HEK293 (cell line): ENCODE measurements around the gene OR6B3.

Source experiments
- CTCF ChIA-PET: fragments of 350-600 bp; formaldehyde crosslinking; extraction: SDS; loops from one replicate; lab custom pipeline; 2021; ENCODE audit warnings: antibody characterized with exemption; lab: Yijun Ruan, JAX
- POLR2A ChIA-PET: fragments of 300-600 bp; formaldehyde crosslinking; extraction: SDS; loops from one replicate; lab custom pipeline; 2020; ENCODE audit warnings: antibody characterized with exemption, inconsistent platforms; lab: Yijun Ruan, JAX
- H3K27ac ChIP-seq: fragments of 200-500 bp; sonication (Bioruptor generic); 2 replicates; pipeline ENCODE4 v1.5.1; 2014; ENCODE audit warnings: low read depth, low read length, control low read depth, inconsistent platforms; ENCODE audit errors: extremely low read depth
- H3K36me3 ChIP-seq, 2 experiments: fragments of 200-500 bp in 1 of 2; sonication (Bioruptor generic) in 1 of 2; 1 replicate in 1 of 2; 2 replicates in 1 of 2; pipeline ENCODE4 v1.5.1; 2014 to 2017; ENCODE audit warnings: inconsistent platforms in 2 of 2, low read length in 2 of 2; ENCODE audit not compliant: control insufficient read depth in 2 of 2, insufficient read depth in 1 of 2
- H3K4me1 ChIP-seq: fragments of 200-500 bp; sonication (Bioruptor generic); 2 replicates; pipeline ENCODE4 v1.5.1; 2014; ENCODE audit warnings: mild to moderate bottlenecking, low read length, inconsistent platforms; ENCODE audit not compliant: control insufficient read depth, insufficient read depth
- H3K4me3 ChIP-seq: 2 replicates; pipeline ENCODE4 v1.5.1; 2011; ENCODE audit warnings: low read depth, mild to moderate bottlenecking, control low read depth, low read length, moderate library complexity
- H3K9me3 ChIP-seq: fragments of 200-500 bp; sonication (Bioruptor generic); 2 replicates; pipeline ENCODE4 v1.5.1; 2014; ENCODE audit warnings: low read depth, low read length, inconsistent platforms; ENCODE audit not compliant: control insufficient read depth, insufficient read depth
- GLI4 ChIP-seq: fragments of 450-650 bp; formaldehyde crosslinking; IDR thresholded peaks from 2 replicates; pipeline ENCODE4 v1.5.1; 2016; ENCODE audit warnings: missing biosample characterization, missing genetic modification characterization
- KLF8 ChIP-seq: fragments of 450-650 bp; formaldehyde crosslinking; IDR thresholded peaks from 2 replicates; pipeline ENCODE4 v1.5.1; 2016; ENCODE audit warnings: missing biosample characterization, missing genetic modification characterization
- SETDB1 ChIP-seq: IDR thresholded peaks from one replicate; pipeline ENCODE4 v1.6.1; 2017; ENCODE audit warnings: mild to moderate bottlenecking, low read length, moderate library complexity, mixed read lengths; ENCODE audit not compliant: insufficient read length
- ZNF585B ChIP-seq: fragments of 450-650 bp; formaldehyde crosslinking; IDR thresholded peaks from 2 replicates; pipeline ENCODE4 v1.5.1; 2016; ENCODE audit warnings: missing biosample characterization, missing genetic modification characterization
- ZNF658 ChIP-seq: fragments of 450-650 bp; formaldehyde crosslinking; IDR thresholded peaks from 2 replicates; pipeline ENCODE4; 2016; ENCODE audit warnings: missing biosample characterization, missing genetic modification characterization
- ZNF664 ChIP-seq: fragments of 450-650 bp; formaldehyde crosslinking; IDR thresholded peaks from 2 replicates; pipeline ENCODE4 v1.5.1; 2016; ENCODE audit warnings: missing biosample characterization, missing genetic modification characterization
- ZSCAN16 ChIP-seq: fragments of 450-650 bp; formaldehyde crosslinking; IDR thresholded peaks from 2 replicates; pipeline ENCODE4 v1.5.1; 2016; ENCODE audit warnings: missing biosample characterization, missing genetic modification characterization
- TF ChIP-seq, protein P1 (sequence below): fragments of 450-650 bp; formaldehyde crosslinking; IDR thresholded peaks from 2 replicates; pipeline ENCODE4 v1.5.1; 2016; ENCODE audit warnings: missing biosample characterization, missing genetic modification characterization
- TF ChIP-seq, protein P2 (sequence below): fragments of 450-650 bp; formaldehyde crosslinking; IDR thresholded peaks from 2 replicates; pipeline ENCODE4 v1.5.1; 2016; ENCODE audit warnings: missing biosample characterization, missing genetic modification characterization
- TF ChIP-seq, protein P3 (sequence below): fragments of 450-650 bp; formaldehyde crosslinking; IDR thresholded peaks from 2 replicates; pipeline ENCODE4 v1.5.1; 2016; ENCODE audit warnings: missing biosample characterization, missing genetic modification characterization, low read depth
- TF ChIP-seq, protein P4 (sequence below): fragments of 450-650 bp; formaldehyde crosslinking; IDR thresholded peaks from 2 replicates; pipeline ENCODE4 v1.5.1; 2016; ENCODE audit warnings: missing biosample characterization, missing genetic modification characterization
- TF ChIP-seq, protein P5 (sequence below): fragments of 450-650 bp; formaldehyde crosslinking; IDR thresholded peaks from 2 replicates; pipeline ENCODE4 v1.5.1; 2017; ENCODE audit warnings: missing biosample characterization, missing genetic modification characterization

Gene OR6B3

DNA sequence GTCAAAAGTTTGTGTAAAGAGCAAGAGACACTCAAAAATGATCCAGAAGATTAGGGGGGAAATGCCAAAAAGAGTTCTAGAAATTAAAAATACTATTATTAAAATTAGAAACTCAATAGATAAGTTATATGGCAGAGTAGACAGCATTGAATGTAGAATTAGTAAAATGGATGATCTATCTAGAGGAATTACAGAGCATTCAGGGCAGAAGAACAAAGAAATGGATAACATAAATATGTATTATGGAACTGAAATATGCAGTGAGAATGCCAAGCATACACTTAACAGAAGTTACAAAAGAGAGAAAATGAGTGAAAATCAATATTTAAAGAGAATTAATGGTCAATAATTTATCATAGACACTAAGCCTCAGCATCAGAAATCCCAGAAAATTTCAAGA is 33.2 kb upstream of the OR6B3 start:
- no peak overlapping the region for H3K27ac ChIP-seq
- no peak overlapping the region for H3K4me3 ChIP-seq
- TF ChIP-seq, protein P1, sequence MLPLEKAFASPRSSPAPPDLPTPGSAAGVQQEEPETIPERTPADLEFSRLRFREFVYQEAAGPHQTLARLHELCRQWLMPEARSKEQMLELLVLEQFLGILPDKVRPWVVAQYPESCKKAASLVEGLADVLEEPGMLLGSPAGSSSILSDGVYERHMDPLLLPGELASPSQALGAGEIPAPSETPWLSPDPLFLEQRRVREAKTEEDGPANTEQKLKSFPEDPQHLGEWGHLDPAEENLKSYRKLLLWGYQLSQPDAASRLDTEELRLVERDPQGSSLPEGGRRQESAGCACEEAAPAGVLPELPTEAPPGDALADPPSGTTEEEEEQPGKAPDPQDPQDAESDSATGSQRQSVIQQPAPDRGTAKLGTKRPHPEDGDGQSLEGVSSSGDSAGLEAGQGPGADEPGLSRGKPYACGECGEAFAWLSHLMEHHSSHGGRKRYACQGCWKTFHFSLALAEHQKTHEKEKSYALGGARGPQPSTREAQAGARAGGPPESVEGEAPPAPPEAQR (tag by site-specific recombination) = no peak
- TF ChIP-seq SETDB1 = peak; percentile 73
- CTCF ChIA-PET = interaction anchor here (0.7 kb wide), 1 partner anchor 25 kb away, joined by 4 read pairs; no protein-coding TSS in a partner anchor
- POLR2A ChIA-PET = no interaction called here
- no peaks in the 10 kb centered on the region for H3K4me1 ChIP-seq
- H3K9me3 ChIP-seq = no peaks in the 10 kb centered on the region
- H3K36me3 ChIP-seq = no peaks in the 10 kb centered on the region

DNA sequence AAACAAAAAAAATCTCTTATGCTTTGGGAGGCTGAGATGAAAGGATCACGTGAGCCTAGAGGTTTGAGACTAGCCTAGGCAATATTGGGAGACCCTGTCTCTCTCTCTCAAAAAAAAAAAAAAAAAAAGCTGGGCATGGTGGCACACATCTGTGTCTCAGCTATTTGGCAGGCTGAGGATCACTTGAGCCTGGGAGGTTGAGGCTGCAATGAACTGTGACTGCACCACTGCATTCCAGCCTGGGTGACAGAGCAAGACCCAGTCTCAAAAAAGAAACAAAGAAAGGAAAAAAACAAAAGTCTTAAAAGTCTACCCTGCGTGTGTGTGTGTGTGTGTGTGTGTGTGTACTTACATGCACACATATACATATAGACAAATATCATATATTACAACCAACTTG is 25.3 kb upstream of the OR6B3 start:
- H3K4me3 ChIP-seq = no peak overlapping the region
- ChIA-PET POLR2A (no interaction called here), CTCF (interaction anchor here (0.6 kb wide), 2 partner anchors 26 to 81 kb away, joined by 3 to 4 read pairs; no protein-coding TSS in a partner anchor)
- H3K27ac ChIP-seq = no peak overlapping the region
- H3K9me3 ChIP-seq = no peaks in the 10 kb centered on the region
- no peaks in the 10 kb centered on the region for H3K4me1 ChIP-seq
- H3K36me3 ChIP-seq = no peaks in the 10 kb centered on the region
- TF ChIP-seq, protein P2, sequence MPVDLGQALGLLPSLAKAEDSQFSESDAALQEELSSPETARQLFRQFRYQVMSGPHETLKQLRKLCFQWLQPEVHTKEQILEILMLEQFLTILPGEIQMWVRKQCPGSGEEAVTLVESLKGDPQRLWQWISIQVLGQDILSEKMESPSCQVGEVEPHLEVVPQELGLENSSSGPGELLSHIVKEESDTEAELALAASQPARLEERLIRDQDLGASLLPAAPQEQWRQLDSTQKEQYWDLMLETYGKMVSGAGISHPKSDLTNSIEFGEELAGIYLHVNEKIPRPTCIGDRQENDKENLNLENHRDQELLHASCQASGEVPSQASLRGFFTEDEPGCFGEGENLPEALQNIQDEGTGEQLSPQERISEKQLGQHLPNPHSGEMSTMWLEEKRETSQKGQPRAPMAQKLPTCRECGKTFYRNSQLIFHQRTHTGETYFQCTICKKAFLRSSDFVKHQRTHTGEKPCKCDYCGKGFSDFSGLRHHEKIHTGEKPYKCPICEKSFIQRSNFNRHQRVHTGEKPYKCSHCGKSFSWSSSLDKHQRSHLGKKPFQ (tag by site-specific recombination) = no peak
- TF ChIP-seq, protein P3, sequence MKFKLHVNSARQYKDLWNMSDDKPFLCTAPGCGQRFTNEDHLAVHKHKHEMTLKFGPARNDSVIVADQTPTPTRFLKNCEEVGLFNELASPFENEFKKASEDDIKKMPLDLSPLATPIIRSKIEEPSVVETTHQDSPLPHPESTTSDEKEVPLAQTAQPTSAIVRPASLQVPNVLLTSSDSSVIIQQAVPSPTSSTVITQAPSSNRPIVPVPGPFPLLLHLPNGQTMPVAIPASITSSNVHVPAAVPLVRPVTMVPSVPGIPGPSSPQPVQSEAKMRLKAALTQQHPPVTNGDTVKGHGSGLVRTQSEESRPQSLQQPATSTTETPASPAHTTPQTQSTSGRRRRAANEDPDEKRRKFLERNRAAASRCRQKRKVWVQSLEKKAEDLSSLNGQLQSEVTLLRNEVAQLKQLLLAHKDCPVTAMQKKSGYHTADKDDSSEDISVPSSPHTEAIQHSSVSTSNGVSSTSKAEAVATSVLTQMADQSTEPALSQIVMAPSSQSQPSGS (tag by site-specific recombination) = no peak
- TF ChIP-seq ZNF585B = no peak
- TF ChIP-seq ZSCAN16 (tag by site-specific recombination) = no peak
- no peak for TF ChIP-seq ZNF658 (tag by site-specific recombination)

DNA sequence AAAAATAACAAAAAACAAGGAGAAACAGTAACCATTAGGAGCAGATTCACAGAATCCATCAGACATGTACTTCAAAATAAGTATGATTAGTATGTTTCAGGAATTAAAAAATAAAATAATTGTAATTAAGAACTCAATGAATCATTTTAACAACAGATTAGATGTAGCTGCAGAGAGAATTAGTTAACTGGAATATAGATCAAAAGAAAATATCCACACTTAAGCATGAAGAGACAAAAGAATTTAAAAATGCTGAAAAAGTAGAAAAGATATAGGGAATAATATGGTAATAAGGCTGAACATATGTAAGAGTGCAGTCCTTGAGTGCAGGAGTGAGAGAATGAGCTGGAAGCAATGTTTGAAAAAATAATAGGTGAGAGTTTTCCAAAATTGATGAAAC is 24.1 kb upstream of the OR6B3 start:
- ChIA-PET CTCF (no interaction called here), POLR2A (no interaction called here)
- no peak overlapping the region for H3K4me3 ChIP-seq
- no peak for TF ChIP-seq ZNF664
- TF ChIP-seq, protein P4, sequence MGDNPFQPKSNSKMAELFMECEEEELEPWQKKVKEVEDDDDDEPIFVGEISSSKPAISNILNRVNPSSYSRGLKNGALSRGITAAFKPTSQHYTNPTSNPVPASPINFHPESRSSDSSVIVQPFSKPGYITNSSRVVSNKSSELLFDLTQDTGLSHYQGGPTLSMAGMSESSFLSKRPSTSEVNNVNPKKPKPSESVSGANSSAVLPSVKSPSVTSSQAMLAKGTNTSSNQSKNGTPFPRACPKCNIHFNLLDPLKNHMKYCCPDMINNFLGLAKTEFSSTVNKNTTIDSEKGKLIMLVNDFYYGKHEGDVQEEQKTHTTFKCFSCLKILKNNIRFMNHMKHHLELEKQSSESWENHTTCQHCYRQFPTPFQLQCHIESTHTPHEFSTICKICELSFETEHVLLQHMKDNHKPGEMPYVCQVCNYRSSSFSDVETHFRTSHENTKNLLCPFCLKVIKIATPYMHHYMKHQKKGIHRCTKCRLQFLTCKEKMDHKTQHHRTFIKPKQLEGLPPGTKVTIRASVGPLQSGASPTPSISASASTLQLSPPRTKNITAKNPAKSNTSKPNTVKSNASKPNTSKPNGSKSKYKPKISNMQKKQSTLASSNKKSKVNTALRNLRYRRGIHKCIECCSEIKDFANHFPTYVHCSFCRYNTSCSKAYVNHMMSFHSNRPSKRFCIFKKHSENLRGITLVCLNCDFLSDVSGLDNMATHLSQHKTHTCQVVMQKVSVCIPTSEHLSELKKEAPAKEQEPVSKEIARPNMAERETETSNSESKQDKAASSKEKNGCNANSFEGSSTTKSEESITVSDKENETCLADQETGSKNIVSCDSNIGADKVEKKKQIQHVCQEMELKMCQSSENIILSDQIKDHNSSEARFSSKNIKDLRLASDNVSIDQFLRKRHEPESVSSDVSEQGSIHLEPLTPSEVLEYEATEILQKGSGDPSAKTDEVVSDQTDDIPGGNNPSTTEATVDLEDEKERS (tag by site-specific recombination) = 0 out of 2 replicates have a peak, but pooled peaks have one; percentile 83
- peak; percentile 85 for TF ChIP-seq SETDB1
- no peaks in the 10 kb centered on the region for H3K4me1 ChIP-seq
- no peak overlapping the region for H3K27ac ChIP-seq
- no peaks in the 10 kb centered on the region for H3K9me3 ChIP-seq
- no peaks in the 10 kb centered on the region for H3K36me3 ChIP-seq

DNA sequence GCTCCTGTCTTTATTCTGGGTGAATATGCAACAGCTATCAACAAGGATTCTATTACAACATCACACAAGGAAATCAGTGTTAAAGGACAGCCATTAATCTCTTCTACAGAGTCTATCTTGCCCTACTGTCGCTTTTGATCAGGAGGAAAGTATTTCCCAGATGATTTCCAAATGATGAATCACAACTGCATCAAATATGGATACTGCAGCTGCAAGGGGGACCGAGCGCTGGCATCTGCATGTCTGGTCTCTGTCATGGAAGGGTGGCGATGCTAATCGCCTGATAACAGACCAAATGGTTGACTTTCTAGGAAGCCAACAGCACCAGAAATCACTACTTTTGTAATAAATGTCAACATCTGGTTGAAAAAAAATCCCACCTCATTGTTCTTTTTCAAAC is 21.2 kb upstream of the OR6B3 start:
- ChIA-PET POLR2A (no interaction called here), CTCF (interaction anchor here (0.5 to 3.0 kb wide), 4 partner anchors 13 to 77 kb away, joined by 3 to 8 read pairs (median 3); no protein-coding TSS in a partner anchor)
- Histone ChIP-seq H3K4me1 (no peaks in the 10 kb centered on the region), H3K9me3 (no peaks in the 10 kb centered on the region), H3K36me3 (no peaks in the 10 kb centered on the region), H3K4me3 (no peak overlapping the region), H3K27ac (no peak overlapping the region)
- TF ChIP-seq KLF8 (tag by site-specific recombination) = no peak
- no peak for TF ChIP-seq GLI4 (tag by site-specific recombination)
- TF ChIP-seq, protein P5, sequence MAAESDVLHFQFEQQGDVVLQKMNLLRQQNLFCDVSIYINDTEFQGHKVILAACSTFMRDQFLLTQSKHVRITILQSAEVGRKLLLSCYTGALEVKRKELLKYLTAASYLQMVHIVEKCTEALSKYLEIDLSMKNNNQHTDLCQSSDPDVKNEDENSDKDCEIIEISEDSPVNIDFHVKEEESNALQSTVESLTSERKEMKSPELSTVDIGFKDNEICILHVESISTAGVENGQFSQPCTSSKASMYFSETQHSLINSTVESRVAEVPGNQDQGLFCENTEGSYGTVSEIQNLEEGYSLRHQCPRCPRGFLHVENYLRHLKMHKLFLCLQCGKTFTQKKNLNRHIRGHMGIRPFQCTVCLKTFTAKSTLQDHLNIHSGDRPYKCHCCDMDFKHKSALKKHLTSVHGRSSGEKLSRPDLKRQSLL (tag by site-specific recombination) = no peak
